ENCODE data around the gene TPM3. TPM values are rescaled to one million over a fixed set of nuclear protein-coding genes. Genes with fewer than 3 reads are reported as not detected.
A peak's percentile ranks its signal among the peaks of the same experiment; 100 is the strongest.

Gene TPM3
- total RNA-seq, 1 donor from 2014 or later, result 254 TPM

- TF ChIP-seq CTCF (IDR thresholded peaks at IDR 0.05), result no peak
- H3K4me3 ChIP-seq, result peak overlapping the region in 1 of 2 donors; percentile 22
- H3K27ac ChIP-seq, result peak overlapping the region in 1 of 2 donors; percentile 26
- no peaks in the 10 kb centered on the region for H3K4me1 ChIP-seq
- no peaks in the 10 kb centered on the region for H3K36me3 ChIP-seq
- DNase-seq (ENCODE audit: low spot score in 2 of 2), result no peak
- intact Hi-C loops (cut with DNase I), result loop anchor here (1.0 kb wide), 1 partner anchor 73 kb away; the partner anchor contains the start of gene HAX1
- H3K27me3 ChIP-seq, result no peaks in the 10 kb centered on the region
- H3K9me3 ChIP-seq, result no peaks in the 10 kb centered on the region
Observed at GRCh38 chr1:154199563-154199879, 7.6 kb upstream of the TPM3 start.

- H3K27ac ChIP-seq, result peak overlapping the region in 1 of 2 donors; percentile 26
- intact Hi-C loops (cut with DNase I), result loop anchor here (1.0 kb wide), 1 partner anchor 73 kb away; the partner anchor contains the start of gene HAX1
- no peaks in the 10 kb centered on the region for H3K36me3 ChIP-seq
- H3K9me3 ChIP-seq, result no peaks in the 10 kb centered on the region
- DNase-seq (ENCODE audit: low spot score in 2 of 2), result peak in 1 of 2 donors; percentile 77
- peak overlapping the region in 1 of 2 donors; percentile 22 for H3K4me3 ChIP-seq
- no peaks in the 10 kb centered on the region for H3K4me1 ChIP-seq
- no peaks in the 10 kb centered on the region for H3K27me3 ChIP-seq
- peak; percentile 23 to 52 (median 50) for TF ChIP-seq CTCF (IDR thresholded peaks at IDR 0.05)
Observed at GRCh38 chr1:154198756-154199562, 7.1 kb upstream of the TPM3 start.

- Histone ChIP-seq H3K9me3 (no peaks in the 10 kb centered on the region), H3K4me1 (no peaks in the 10 kb centered on the region), H3K27ac (no peak overlapping the region), H3K27me3 (no peaks in the 10 kb centered on the region), H3K36me3 (no peaks in the 10 kb centered on the region), H3K4me3 (no peak overlapping the region)
- no peak for DNase-seq (ENCODE audit: low spot score in 2 of 2)
- intact Hi-C loops (cut with DNase I), result no loop called here
- TF ChIP-seq CTCF (IDR thresholded peaks at IDR 0.05), result no peak
Observed at GRCh38 chr1:154193821-154194220, 1.9 kb upstream of the TPM3 start.

- H3K36me3 ChIP-seq, result no peaks in the 10 kb centered on the region
- intact Hi-C loops (cut with DNase I), result no loop called here
Observed at GRCh38 chr1:154192476-154192875, 576 bp upstream of the TPM3 start.

GRCh38 chr1:154190550-154190949, 1.4 kb downstream of the TPM3 start:
- Histone ChIP-seq H3K4me1 (no peaks in the 10 kb centered on the region), H3K27ac (no peak overlapping the region), H3K4me3 (no peak overlapping the region), H3K9me3 (no peaks in the 10 kb centered on the region), H3K36me3 (no peaks in the 10 kb centered on the region), H3K27me3 (no peaks in the 10 kb centered on the region)
- no peak for DNase-seq (ENCODE audit: low spot score in 2 of 2)
- no peak for TF ChIP-seq CTCF (IDR thresholded peaks at IDR 0.05)
- intact Hi-C loops (cut with DNase I), result no loop called here

More at GRCh38 chr1:154192476-154192875, 576 bp upstream of the TPM3 start:
- no peak for DNase-seq (ENCODE audit: low spot score in 2 of 2)
- Histone ChIP-seq H3K4me1 (no peaks in the 10 kb centered on the region), H3K4me3 (no peak overlapping the region), H3K27ac (no peak overlapping the region), H3K9me3 (no peaks in the 10 kb centered on the region), H3K27me3 (no peaks in the 10 kb centered on the region)
- no peak for TF ChIP-seq CTCF (IDR thresholded peaks at IDR 0.05)

All from ascending aorta (tissue), 2 donors.